ENCODE results near the gene PPP1R13B.

PPP1R13B gene

DNA sequence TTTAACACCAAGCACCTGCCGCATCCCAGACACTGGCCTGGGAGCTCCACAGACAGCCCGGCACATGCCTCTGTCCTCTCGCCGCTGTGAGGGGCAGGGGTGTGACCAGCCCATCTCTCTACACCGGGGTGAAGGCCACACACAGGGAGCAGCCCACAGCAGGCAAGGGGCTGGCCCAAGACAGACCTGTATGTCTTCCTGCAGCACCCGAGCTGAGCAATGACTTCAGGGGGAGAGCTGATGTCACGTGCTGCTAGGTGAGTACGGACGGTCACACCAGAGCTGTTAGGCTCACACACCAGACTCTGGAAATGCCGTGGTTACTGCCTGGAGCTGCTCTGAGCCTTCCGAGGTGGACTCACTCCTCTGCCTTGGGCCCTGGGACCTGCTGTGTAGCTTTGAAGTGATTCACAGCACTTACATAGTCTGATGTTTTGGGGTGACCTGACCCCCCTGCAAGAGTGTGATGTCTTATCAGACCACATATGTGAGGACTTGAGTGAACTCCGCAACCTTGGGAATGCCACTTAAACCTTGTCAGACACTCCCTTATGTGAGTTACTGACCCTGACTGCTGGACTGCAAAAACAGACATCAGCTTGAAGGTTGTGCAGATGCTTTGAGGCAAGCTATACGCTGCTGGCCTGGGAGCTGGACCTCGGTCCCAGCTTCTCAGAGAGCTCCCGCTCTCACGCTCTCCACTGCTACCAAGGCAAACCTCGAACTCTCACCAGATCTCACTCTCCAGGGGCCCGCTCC, 133.9 kb downstream of the PPP1R13B start:
- TF ChIP-seq, protein P1, sequence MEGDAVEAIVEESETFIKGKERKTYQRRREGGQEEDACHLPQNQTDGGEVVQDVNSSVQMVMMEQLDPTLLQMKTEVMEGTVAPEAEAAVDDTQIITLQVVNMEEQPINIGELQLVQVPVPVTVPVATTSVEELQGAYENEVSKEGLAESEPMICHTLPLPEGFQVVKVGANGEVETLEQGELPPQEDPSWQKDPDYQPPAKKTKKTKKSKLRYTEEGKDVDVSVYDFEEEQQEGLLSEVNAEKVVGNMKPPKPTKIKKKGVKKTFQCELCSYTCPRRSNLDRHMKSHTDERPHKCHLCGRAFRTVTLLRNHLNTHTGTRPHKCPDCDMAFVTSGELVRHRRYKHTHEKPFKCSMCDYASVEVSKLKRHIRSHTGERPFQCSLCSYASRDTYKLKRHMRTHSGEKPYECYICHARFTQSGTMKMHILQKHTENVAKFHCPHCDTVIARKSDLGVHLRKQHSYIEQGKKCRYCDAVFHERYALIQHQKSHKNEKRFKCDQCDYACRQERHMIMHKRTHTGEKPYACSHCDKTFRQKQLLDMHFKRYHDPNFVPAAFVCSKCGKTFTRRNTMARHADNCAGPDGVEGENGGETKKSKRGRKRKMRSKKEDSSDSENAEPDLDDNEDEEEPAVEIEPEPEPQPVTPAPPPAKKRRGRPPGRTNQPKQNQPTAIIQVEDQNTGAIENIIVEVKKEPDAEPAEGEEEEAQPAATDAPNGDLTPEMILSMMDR (IDR thresholded peaks at IDR 0.05; ENCODE audit: extremely low read depth, insufficient read depth, missing control alignments): no peak
- in situ Hi-C loops (cut with MboI; ENCODE audit: low pct_unique_long_range_greater_than_20kb, low sequenced_read_pairs, unreplicated experiment): no loop called here
- no peak for DNase-seq (ENCODE audit: low spot score)

DNA sequence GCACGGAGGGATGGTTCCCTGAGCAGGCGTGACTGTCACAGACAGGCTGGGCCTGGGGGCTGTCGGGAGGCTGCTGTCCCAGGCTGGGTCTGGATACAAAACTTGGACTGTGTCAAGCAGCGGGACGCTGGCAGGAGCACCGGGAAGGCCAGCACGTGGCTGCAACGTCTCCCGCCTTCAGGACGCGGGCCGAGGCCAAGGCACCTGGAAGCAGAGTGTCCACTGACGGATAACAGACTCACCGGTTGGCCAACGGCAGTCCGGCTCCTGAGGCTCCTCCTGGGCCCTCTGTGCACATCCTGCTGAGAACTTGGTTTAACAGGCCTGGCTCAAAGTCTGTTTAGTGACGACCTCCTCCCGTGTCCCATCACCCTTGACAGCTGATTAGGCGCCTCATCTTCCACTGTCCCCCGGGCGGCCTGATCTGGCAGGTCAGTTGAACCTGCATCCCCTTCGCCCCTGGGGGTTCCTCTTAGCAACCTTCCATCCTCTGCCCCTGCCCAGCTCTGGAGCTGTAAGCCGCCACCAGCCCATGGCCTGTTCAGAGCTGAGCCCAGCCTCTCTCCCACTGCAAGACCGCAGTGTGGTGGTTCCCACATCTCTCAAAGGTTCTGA, 134.6 kb downstream of the PPP1R13B start:
- TF ChIP-seq, protein P1 (IDR thresholded peaks at IDR 0.05; ENCODE audit: extremely low read depth, insufficient read depth, missing control alignments): no peak

DNA sequence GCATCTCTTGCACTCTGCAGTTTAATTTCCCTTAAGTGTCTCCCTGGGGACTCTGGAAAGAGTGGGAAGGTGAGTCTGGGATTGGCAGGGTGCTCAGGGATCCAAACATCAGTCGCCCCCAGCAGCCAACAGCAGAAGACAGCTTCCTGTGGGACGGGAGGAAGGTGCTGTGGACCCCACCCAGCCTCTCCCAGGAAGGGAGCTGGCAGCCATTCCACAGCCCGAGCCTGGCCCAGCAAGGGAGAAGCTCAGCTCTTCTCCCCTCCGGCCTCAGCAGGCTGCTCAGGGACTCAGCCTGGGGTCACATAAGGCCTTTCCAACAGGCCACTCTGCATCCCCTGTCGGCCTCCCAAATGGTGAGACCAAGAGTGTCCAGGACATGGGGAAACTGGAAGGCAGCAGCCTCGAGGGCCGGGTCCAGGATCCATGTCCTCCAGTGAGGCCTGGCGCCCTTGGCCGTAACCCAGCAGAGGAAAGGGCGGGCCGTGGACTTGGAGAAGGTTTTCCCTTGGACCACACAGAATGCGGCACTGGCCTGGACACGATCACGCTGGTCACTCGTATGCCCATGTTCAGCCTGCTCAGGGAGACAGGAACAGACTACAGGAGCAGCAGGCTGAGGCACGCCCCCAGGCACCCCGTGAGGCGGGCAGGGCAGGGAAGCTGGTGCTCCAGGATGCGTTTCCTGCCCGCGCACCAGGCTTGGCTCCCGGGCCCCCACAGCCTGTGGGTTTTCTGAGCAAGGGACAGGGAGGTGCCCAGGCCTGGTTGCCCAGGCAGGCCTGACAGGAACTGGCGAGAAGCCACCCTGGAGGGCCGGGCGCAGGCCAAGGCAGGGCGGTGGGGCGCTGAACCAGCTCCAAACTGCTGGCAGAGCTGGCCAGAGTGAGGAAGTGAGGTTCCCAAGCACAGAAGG, 135.6 kb downstream of the PPP1R13B start:
- in situ Hi-C loops (cut with MboI; ENCODE audit: low pct_unique_long_range_greater_than_20kb, low sequenced_read_pairs, unreplicated experiment): no loop called here
- no peak for DNase-seq (ENCODE audit: low spot score)
- TF ChIP-seq, protein P1 (IDR thresholded peaks at IDR 0.05; ENCODE audit: extremely low read depth, insufficient read depth, missing control alignments): no peak

More for the DNA sequence above, 134.6 kb downstream of the PPP1R13B start:
- in situ Hi-C loops (cut with MboI; ENCODE audit: low pct_unique_long_range_greater_than_20kb, low sequenced_read_pairs, unreplicated experiment): no loop called here
- DNase-seq (ENCODE audit: low spot score): no peak

DNA sequence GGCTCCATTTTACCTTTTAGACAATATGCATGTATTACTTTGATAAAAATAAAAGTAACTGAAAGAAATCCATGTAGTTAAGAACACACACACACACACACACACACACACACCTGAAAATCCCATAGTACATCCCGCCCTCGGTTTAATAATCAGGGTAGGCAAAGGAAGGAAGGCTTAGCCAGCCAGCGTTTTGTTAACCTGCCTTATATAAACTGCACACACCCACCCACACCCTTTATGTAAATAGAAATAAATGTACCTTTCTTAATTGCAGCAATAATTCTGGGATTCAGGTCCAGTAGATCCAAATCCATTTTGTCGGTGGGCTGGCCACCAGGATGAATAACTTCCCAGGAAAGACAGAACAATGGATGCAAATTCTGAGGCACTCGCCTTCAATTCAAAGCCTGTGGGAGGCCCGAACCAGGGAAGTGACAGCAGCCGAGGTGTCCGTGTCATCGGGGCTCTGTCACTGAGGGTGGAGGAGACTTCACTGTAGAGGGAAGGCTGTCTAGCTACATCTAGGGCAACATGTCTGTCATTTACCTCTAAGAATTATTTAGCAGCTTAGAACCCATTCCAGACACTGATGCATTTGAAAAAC, 136.5 kb downstream of the PPP1R13B start:
- in situ Hi-C loops (cut with MboI; ENCODE audit: low pct_unique_long_range_greater_than_20kb, low sequenced_read_pairs, unreplicated experiment): no loop called here
- no peak for DNase-seq (ENCODE audit: low spot score)
- TF ChIP-seq, protein P1 (IDR thresholded peaks at IDR 0.05; ENCODE audit: extremely low read depth, insufficient read depth, missing control alignments): no peak

DNA sequence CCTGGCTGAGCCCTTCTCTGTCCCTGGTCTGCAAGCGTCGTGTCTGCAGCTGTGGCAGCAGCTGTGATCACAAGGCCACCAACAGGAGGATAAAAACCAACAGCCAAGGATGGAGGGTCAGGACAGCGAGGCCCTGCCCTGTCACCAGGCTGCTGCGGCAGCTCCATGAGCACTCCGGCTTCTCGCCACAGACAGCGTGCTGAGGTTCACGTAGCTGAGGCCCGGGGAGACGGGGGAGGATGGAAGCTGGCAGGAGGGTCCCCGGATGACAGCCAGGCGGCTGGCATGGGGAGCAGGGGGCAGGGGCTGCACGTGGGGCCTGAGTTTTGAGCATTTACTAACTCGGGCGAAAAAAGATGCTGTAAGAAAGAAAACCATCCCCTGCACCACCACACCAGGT, 137.6 kb downstream of the PPP1R13B start:
- in situ Hi-C loops (cut with MboI; ENCODE audit: low pct_unique_long_range_greater_than_20kb, low sequenced_read_pairs, unreplicated experiment): no loop called here
- no peak for DNase-seq (ENCODE audit: low spot score)
- TF ChIP-seq, protein P1 (IDR thresholded peaks at IDR 0.05; ENCODE audit: extremely low read depth, insufficient read depth, missing control alignments): no peak

DNA sequence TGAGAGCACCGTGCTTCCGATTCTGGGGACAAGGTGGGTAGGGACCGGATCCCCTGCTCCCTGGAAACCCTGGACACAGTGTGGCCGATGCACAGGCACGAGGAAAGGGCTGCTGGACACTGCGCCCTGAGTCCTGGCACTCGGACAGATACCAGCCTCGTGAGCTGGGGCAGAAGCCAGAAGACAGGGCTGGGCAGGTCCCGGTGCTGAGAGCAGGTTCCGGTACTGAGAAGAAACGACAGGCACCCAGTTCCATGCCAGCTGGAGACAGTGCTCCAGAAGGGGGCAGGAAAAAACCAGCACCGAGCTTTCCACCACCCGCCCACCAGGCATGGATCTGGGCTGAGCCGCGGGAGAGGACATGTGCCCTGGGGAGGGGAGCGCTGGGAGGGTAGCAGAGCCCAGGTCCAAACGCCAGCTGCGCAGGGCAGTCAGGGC, 138.6 kb downstream of the PPP1R13B start:
- DNase-seq (ENCODE audit: low spot score): no peak
- TF ChIP-seq, protein P1 (IDR thresholded peaks at IDR 0.05; ENCODE audit: extremely low read depth, insufficient read depth, missing control alignments): no peak
- in situ Hi-C loops (cut with MboI; ENCODE audit: low pct_unique_long_range_greater_than_20kb, low sequenced_read_pairs, unreplicated experiment): no loop called here
